Right atrium auricular region (tissue), 2 donors: ENCODE measurements around the gene ZKSCAN1. TPM values are rescaled to one million over a fixed set of nuclear protein-coding genes. Genes with fewer than 3 reads are reported as not detected.
A peak's percentile ranks its signal among the peaks of the same experiment; 100 is the strongest.
"Not testable (repeated sequence)": the region's sequence is repeated elsewhere in the genome, so short reads cannot be mapped to it uniquely, and the experiment has no call there.

Experiments
- DNase-seq: peaks from one replicate; pipeline ENCODE4 v3.0.0-alpha.2; 2019; ENCODE audit warnings: low spot score
- H3K27ac ChIP-seq, 2 donors: fragments of 200-600 bp; sonication (generic); 1 replicate in 1 of 2; 2 replicates in 1 of 2; pipeline ENCODE4 v1.5.1; 2016 to 2019
- H3K27me3 ChIP-seq, 2 donors: fragments of 200-600 bp; sonication (generic); one replicate each; pipeline versions ENCODE4 v1.5.1 to v1.6.0; 2017 to 2019
- H3K36me3 ChIP-seq: fragments of 200-600 bp; sonication (generic); one replicate; pipeline ENCODE4 v1.5.1; 2016
- H3K4me1 ChIP-seq, 2 donors: fragments of 200-600 bp; sonication (generic); one replicate each; pipeline versions ENCODE4 v1.5.1 to v1.6.0; 2017 to 2019
- H3K4me3 ChIP-seq, 2 donors: fragments of 200-600 bp; sonication (generic); 1 replicate in 1 of 2; 2 replicates in 1 of 2; pipeline ENCODE4 v1.5.1; 2017 to 2019; ENCODE audit warnings: mild to moderate bottlenecking in 1 of 2, moderate library complexity in 1 of 2
- H3K9me3 ChIP-seq, 2 donors: fragments of 200-600 bp; sonication (generic); one replicate each; pipeline ENCODE4 v1.5.1; 2019
- CTCF ChIP-seq, 2 donors: fragments of 200-600 bp; sonication (generic); IDR thresholded peaks; one replicate each; pipeline ENCODE4 v1.5.1; 2019; ENCODE audit warnings: antibody characterized with exemption in 2 of 2
- total RNA-seq, 2 donors: library from RNA; depleted of rRNA; stranded (reverse); fragments of >200 nt; gene quantifications; one replicate each; pipeline ENCODE4 v1.1.0, GENCODE V29; 2016

Gene ZKSCAN1
- total RNA-seq, 2 donors from 2014 or later, result 19.8 to 20.0 TPM

GRCh38 chr7:99997545-99998137 lies 17.8 kb upstream of the ZKSCAN1 start:
- TF ChIP-seq CTCF (IDR thresholded peaks at IDR 0.05), result peak; percentile 51 to 62
- H3K27ac ChIP-seq, result peak overlapping the region; percentile 61 to 64
- H3K4me3 ChIP-seq, result peak overlapping the region; percentile 42 to 56
- DNase-seq, result no peak
- H3K4me1 ChIP-seq, result peaks cover 0 to 20% of the 10 kb centered on the region in 2 donors
- no peaks in the 10 kb centered on the region for H3K9me3 ChIP-seq
- H3K36me3 ChIP-seq, result no peaks in the 10 kb centered on the region
- H3K27me3 ChIP-seq, result no peaks in the 10 kb centered on the region

- H3K36me3 ChIP-seq, result no peaks in the 10 kb centered on the region
- H3K9me3 ChIP-seq, result no peaks in the 10 kb centered on the region
- peaks cover 0 to 12% of the 10 kb centered on the region in 2 donors for H3K4me1 ChIP-seq
- no peak overlapping the region for H3K4me3 ChIP-seq
- H3K27ac ChIP-seq, result no peak overlapping the region
- TF ChIP-seq CTCF (IDR thresholded peaks at IDR 0.05), result no peak
- DNase-seq, result no peak
- H3K27me3 ChIP-seq, result no peaks in the 10 kb centered on the region
Measured at GRCh38 chr7:100000239-100000638, 15.2 kb upstream of the ZKSCAN1 start.

GRCh38 chr7:100003711-100004661 lies 11.4 kb upstream of the ZKSCAN1 start:
- Histone ChIP-seq H3K36me3 (no peaks in the 10 kb centered on the region), H3K27ac (no peak overlapping the region), H3K9me3 (no peaks in the 10 kb centered on the region), H3K4me1 (no peaks in the 10 kb centered on the region), H3K27me3 (no peaks in the 10 kb centered on the region), H3K4me3 (no peak overlapping the region)
- no peak for DNase-seq
- TF ChIP-seq CTCF (IDR thresholded peaks at IDR 0.05), result no peak

GRCh38 chr7:100007887-100008286 lies 7.5 kb upstream of the ZKSCAN1 start:
- TF ChIP-seq CTCF (IDR thresholded peaks at IDR 0.05), result no peak
- Histone ChIP-seq H3K4me3 (no peak overlapping the region), H3K27ac (no peak overlapping the region), H3K27me3 (no peaks in the 10 kb centered on the region), H3K4me1 (no peaks in the 10 kb centered on the region), H3K9me3 (no peaks in the 10 kb centered on the region), H3K36me3 (no peaks in the 10 kb centered on the region)
- no peak for DNase-seq

GRCh38 chr7:100008525-100008924 lies 6.9 kb upstream of the ZKSCAN1 start:
- Histone ChIP-seq H3K27me3 (no peaks in the 10 kb centered on the region), H3K9me3 (no peaks in the 10 kb centered on the region), H3K4me1 (no peaks in the 10 kb centered on the region), H3K4me3 (no peak overlapping the region), H3K36me3 (no peaks in the 10 kb centered on the region), H3K27ac (no peak overlapping the region)
- no peak for DNase-seq
- TF ChIP-seq CTCF (IDR thresholded peaks at IDR 0.05), result no peak

- H3K36me3 ChIP-seq, DNase-seq, H3K27me3 ChIP-seq, H3K4me3 ChIP-seq, H3K27ac ChIP-seq, H3K9me3 ChIP-seq, H3K4me1 ChIP-seq: not testable (repeated sequence)
Measured at GRCh38 chr7:100009952-100010351, 5.4 kb upstream of the ZKSCAN1 start.
